Measurements from ENCODE around the gene DMTF1. TPM values are rescaled to one million over a fixed set of nuclear protein-coding genes. Genes with fewer than 3 reads are reported as not detected.

The DMTF1 gene
- total RNA-seq, 4 donors from 2014 or later = 77.4 to 157 (median 121) TPM

DNA sequence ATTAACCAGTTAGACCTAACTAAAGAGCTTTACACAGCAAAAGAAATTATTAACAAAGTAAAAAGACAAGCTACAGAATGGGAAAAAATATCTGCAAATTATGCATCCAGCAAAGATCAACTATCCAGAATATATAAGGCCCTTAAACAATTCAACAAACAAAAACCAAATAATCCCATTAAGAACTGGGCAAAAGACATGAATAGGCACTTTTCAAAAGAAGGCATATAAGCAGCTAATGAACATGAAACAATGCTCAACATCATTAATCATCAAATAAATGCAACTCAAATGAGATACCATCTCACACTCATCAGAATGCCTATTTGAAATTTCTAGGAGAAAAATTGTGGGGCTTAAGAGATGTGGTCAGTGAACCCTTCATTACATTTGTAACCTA, 15.0 kb upstream of the DMTF1 start:
- H3K9me3 ChIP-seq = no peaks in the 10 kb centered on the region
- no peaks in the 10 kb centered on the region for H3K4me1 ChIP-seq
- intact Hi-C loops (cut with DNase I; ENCODE audit: low total_unique reads) (no loop called here), in situ Hi-C loops (cut with MboI; ENCODE audit: low pct_ligation_motif_present in 1 of 4, low pct_unique_long_range_greater_than_20kb in 1 of 4, low sequenced_read_pairs in 3 of 4) (loop anchor here in 2 of 4 donors (10.0 kb wide), 1 partner anchor 202 kb away; no protein-coding TSS in a partner anchor)
- TF ChIP-seq POLR2AphosphoS5 (IDR thresholded peaks at IDR 0.05) (no peak), EP300 (IDR thresholded peaks at IDR 0.05; ENCODE audit: low read depth) (no peak), CTCF (IDR thresholded peaks at IDR 0.05) (no peak), POLR2A (IDR thresholded peaks at IDR 0.05) (no peak)
- H3K36me3 ChIP-seq = no peaks in the 10 kb centered on the region
- no peak for DNase-seq
- no peaks in the 10 kb centered on the region for H3K27me3 ChIP-seq
- H3K27ac ChIP-seq = no peak overlapping the region
- H3K4me3 ChIP-seq = no peak overlapping the region

DNA sequence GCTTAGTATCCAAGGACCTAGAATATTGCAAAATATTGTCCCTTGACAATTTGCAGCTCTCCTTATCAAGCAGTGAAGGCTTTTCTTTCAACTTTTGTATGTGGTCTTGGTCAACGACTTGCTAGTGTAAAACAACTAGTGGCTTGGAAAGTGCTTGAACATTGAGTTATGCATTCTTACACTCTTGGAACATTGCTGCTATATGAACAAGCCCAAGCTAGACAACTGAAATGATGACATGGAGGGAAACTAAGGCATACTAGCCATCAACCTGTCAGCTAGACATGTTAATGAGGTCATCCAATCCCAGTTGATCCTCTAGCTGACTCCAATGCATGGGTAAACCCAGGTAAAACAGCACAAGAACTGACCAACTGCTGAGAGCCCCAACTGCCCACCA, 12.7 kb upstream of the DMTF1 start:
- no peak overlapping the region for H3K27ac ChIP-seq
- intact Hi-C loops (cut with DNase I; ENCODE audit: low total_unique reads) (no loop called here), in situ Hi-C loops (cut with MboI; ENCODE audit: low pct_ligation_motif_present in 1 of 4, low pct_unique_long_range_greater_than_20kb in 1 of 4, low sequenced_read_pairs in 3 of 4) (loop anchor here in 2 of 4 donors (10.0 kb wide), 1 partner anchor 205 kb away; no protein-coding TSS in a partner anchor)
- 84% methylated on average over 1 of the region's 1 CpG; no CpG with 5 or more reads in 1 of the 2 donors for WGBS, 2 donors (ENCODE audit: low coverage in 1 of 2)
- no peaks in the 10 kb centered on the region for H3K9me3 ChIP-seq
- TF ChIP-seq CTCF (IDR thresholded peaks at IDR 0.05) (no peak), POLR2A (IDR thresholded peaks at IDR 0.05) (no peak), POLR2AphosphoS5 (IDR thresholded peaks at IDR 0.05) (no peak), EP300 (IDR thresholded peaks at IDR 0.05; ENCODE audit: low read depth) (no peak)
- no peak overlapping the region for H3K4me3 ChIP-seq
- no peaks in the 10 kb centered on the region for H3K36me3 ChIP-seq
- H3K27me3 ChIP-seq = no peaks in the 10 kb centered on the region
- no peak for DNase-seq
- peaks cover 0 to 7% (median 0%) of the 10 kb centered on the region in 4 donors for H3K4me1 ChIP-seq

DNA sequence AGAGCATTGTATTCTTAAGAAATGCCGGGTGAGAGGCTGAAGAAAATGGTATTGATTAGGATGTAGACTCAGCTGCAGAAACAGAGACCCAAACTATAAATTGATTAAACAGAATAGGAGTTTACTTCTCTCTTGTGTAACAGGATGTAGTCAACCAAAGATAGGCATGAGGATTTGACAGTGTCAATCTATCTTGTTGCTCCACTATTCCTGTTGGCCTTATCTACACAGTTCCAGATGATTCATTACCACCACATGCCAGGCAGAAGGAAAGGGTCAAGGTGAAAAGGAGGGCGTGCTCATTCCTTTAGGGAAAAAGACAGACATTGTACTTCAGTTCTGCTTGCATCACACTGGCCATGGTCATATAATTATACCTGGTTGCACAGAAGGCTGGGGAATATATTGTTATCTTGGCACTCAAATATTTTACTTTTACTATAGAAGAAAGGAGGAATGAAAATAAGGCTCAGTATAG, 11.9 kb upstream of the DMTF1 start:
- TF ChIP-seq POLR2AphosphoS5 (IDR thresholded peaks at IDR 0.05) (no peak), CTCF (IDR thresholded peaks at IDR 0.05) (no peak), POLR2A (IDR thresholded peaks at IDR 0.05) (no peak), EP300 (IDR thresholded peaks at IDR 0.05; ENCODE audit: low read depth) (no peak)
- WGBS, 2 donors (ENCODE audit: low coverage in 1 of 2) = 69 to 76% methylated on average over 2 of the region's 2 CpGs
- H3K27ac ChIP-seq = no peak overlapping the region
- H3K4me3 ChIP-seq = no peak overlapping the region
- intact Hi-C loops (cut with DNase I; ENCODE audit: low total_unique reads) = loop anchor here (10.0 kb wide), 1 partner anchor 66 kb away; no protein-coding TSS in a partner anchor
- no peaks in the 10 kb centered on the region for H3K27me3 ChIP-seq
- H3K4me1 ChIP-seq = peaks cover 0 to 12% (median 0%) of the 10 kb centered on the region in 4 donors
- H3K36me3 ChIP-seq = no peaks in the 10 kb centered on the region
- H3K9me3 ChIP-seq = no peaks in the 10 kb centered on the region
- in situ Hi-C loops (cut with MboI; ENCODE audit: low pct_ligation_motif_present in 1 of 4, low pct_unique_long_range_greater_than_20kb in 1 of 4, low sequenced_read_pairs in 3 of 4) = loop anchor here in 1 of 4 donors (10.0 kb wide), 1 partner anchor 206 kb away; no protein-coding TSS in a partner anchor
- DNase-seq = no peak

DNA sequence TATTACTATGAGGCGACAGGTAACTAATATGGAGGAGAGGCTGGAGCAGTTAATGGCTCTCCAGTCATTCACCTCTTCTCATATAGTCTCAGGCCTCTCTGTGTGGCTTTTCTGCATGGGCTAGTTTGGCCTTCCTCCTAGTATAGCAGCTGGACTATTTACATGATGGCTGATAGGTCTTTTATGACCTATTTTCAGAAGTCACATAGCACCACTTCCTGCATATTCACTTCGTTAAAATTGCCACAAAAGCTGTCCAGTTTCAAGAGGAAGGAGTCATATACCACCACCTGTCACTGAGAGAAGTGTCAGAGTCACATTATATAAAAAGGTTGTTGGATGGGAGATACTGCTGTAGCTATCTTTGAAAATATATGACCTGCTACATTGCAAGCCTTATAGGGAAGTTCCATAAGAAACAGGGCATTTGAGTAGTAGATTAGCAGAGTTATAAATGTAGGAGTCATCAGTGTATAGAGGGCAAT, 8.0 kb upstream of the DMTF1 start:
- no peak for TF ChIP-seq CTCF (IDR thresholded peaks at IDR 0.05)
- no peak for TF ChIP-seq EP300 (IDR thresholded peaks at IDR 0.05; ENCODE audit: low read depth)
- no peak for TF ChIP-seq POLR2A (IDR thresholded peaks at IDR 0.05)
- no peak for TF ChIP-seq POLR2AphosphoS5 (IDR thresholded peaks at IDR 0.05)
- no peak for DNase-seq
- in situ Hi-C loops (cut with MboI; ENCODE audit: low pct_ligation_motif_present in 1 of 4, low pct_unique_long_range_greater_than_20kb in 1 of 4, low sequenced_read_pairs in 3 of 4) (loop anchor here in 1 of 4 donors (10.0 kb wide), 1 partner anchor 209 kb away; no protein-coding TSS in a partner anchor), intact Hi-C loops (cut with DNase I; ENCODE audit: low total_unique reads) (loop anchor here (10.0 kb wide), 1 partner anchor 69 kb away; no protein-coding TSS in a partner anchor)
- Histone ChIP-seq H3K36me3 (no peaks in the 10 kb centered on the region), H3K4me1 (peaks cover 0 to 12% (median 0%) of the 10 kb centered on the region in 4 donors), H3K9me3 (no peaks in the 10 kb centered on the region), H3K4me3 (no peak overlapping the region), H3K27ac (no peak overlapping the region), H3K27me3 (no peaks in the 10 kb centered on the region)
- WGBS, 2 donors (ENCODE audit: low coverage in 1 of 2) = 53 to 54% methylated on average over 2 of the region's 2 CpGs
